PFSK-1 (cell line): ENCODE results near the gene DDX10.

Experiments used
- FOXP2 ChIP-seq: optimal IDR thresholded peaks from 2 replicates; pipeline ENCODE3; 2011; ENCODE audit warnings: borderline replicate concordance, control low read depth, inconsistent platforms; ENCODE audit not compliant: insufficient read depth; ENCODE audit errors: extremely low read length, extremely low read depth
- POLR2AphosphoS5 ChIP-seq: IDR thresholded peaks from 2 replicates; pipeline ENCODE4 v1.6.1; 2012; ENCODE audit warnings: low read depth, mild to moderate bottlenecking, control low read depth, low read length, moderate library complexity
- SIN3A ChIP-seq: IDR thresholded peaks from 2 replicates; pipeline ENCODE4 v1.6.1; 2012; ENCODE audit warnings: mild to moderate bottlenecking, low read length, moderate library complexity, borderline replicate concordance; ENCODE audit not compliant: insufficient read depth
- TAF1 ChIP-seq: IDR thresholded peaks from 2 replicates; pipeline ENCODE4 v1.6.1; 2012; ENCODE audit warnings: low read length, control low read depth, borderline replicate concordance; ENCODE audit not compliant: insufficient read depth
- TF ChIP-seq, protein P1 (sequence below), 2 experiments: IDR thresholded peaks; 2 replicates each; pipeline versions ENCODE4 v1.6.1 to v1.8.0; 2011 to 2012; ENCODE audit warnings: low read depth in 2 of 2, low read length in 2 of 2, control low read depth in 1 of 2, inconsistent platforms in 1 of 2, mild to moderate bottlenecking in 1 of 2, moderate library complexity in 1 of 2; ENCODE audit not compliant: insufficient read depth in 1 of 2

Gene DDX10

GRCh38 chr11:108698844-108699642, 34.2 kb downstream of the DDX10 start:
- no peak for TF ChIP-seq POLR2AphosphoS5
- no peak for TF ChIP-seq FOXP2
- TF ChIP-seq SIN3A: no peak
- TF ChIP-seq TAF1: no peak
- TF ChIP-seq, protein P1, sequence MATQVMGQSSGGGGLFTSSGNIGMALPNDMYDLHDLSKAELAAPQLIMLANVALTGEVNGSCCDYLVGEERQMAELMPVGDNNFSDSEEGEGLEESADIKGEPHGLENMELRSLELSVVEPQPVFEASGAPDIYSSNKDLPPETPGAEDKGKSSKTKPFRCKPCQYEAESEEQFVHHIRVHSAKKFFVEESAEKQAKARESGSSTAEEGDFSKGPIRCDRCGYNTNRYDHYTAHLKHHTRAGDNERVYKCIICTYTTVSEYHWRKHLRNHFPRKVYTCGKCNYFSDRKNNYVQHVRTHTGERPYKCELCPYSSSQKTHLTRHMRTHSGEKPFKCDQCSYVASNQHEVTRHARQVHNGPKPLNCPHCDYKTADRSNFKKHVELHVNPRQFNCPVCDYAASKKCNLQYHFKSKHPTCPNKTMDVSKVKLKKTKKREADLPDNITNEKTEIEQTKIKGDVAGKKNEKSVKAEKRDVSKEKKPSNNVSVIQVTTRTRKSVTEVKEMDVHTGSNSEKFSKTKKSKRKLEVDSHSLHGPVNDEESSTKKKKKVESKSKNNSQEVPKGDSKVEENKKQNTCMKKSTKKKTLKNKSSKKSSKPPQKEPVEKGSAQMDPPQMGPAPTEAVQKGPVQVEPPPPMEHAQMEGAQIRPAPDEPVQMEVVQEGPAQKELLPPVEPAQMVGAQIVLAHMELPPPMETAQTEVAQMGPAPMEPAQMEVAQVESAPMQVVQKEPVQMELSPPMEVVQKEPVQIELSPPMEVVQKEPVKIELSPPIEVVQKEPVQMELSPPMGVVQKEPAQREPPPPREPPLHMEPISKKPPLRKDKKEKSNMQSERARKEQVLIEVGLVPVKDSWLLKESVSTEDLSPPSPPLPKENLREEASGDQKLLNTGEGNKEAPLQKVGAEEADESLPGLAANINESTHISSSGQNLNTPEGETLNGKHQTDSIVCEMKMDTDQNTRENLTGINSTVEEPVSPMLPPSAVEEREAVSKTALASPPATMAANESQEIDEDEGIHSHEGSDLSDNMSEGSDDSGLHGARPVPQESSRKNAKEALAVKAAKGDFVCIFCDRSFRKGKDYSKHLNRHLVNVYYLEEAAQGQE (IDR thresholded peaks at IDR 0.05; ENCODE audit: insufficient read depth in 1 of 2, low read depth in 2 of 2, low read length in 2 of 2): no peak

GRCh38 chr11:108703916-108704315, 39.0 kb downstream of the DDX10 start:
- TF ChIP-seq FOXP2: no peak
- TF ChIP-seq, protein P1 (IDR thresholded peaks at IDR 0.05; ENCODE audit: insufficient read depth in 1 of 2, low read depth in 2 of 2, low read length in 2 of 2): no peak
- TF ChIP-seq POLR2AphosphoS5: no peak
- TF ChIP-seq SIN3A: no peak
- no peak for TF ChIP-seq TAF1

DNA sequence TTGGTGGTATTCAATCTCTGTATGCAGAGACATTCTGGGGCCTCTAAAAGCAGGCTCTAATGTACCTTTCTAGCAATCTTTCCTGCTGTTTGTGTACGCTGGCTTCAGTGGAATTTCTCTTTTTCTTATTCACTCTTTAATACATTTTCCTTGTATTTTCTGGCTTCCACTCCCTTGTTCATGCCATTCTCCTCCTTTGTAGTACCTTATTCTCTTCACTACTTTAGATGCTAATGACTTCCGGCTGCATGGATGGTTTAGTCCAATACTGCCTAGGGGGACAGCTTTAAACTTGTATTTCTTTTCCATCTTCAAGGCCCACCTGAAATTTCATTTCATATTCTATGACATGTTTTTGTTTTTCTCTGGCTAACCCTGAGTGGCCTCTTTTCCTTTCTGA, 40.2 kb downstream of the DDX10 start:
- no peak for TF ChIP-seq POLR2AphosphoS5
- TF ChIP-seq SIN3A: no peak
- no peak for TF ChIP-seq FOXP2
- TF ChIP-seq TAF1: no peak
- TF ChIP-seq, protein P1 (IDR thresholded peaks at IDR 0.05; ENCODE audit: insufficient read depth in 1 of 2, low read depth in 2 of 2, low read length in 2 of 2): no peak

DNA sequence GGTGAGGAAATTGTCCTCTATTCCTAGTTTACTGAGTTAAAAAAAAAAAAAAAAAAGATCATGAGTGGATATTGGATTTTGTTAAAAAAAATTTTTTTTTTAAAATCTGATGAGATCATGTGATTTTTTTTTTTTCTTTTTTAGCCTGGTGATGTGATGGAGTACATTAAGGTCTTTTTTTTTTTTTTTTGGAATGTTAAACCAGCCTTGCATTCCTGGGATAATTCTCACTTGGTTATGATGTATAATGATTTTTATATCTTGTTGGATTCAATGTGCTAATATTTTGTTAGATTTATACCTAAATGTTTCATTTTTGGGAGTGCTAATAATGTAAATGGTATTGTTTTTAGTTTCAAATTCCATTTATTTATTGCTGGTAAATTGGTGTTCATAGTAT, 43.3 kb downstream of the DDX10 start:
- TF ChIP-seq POLR2AphosphoS5 (no peak), SIN3A (no peak), TAF1 (no peak), FOXP2 (no peak)
- TF ChIP-seq, protein P1 (IDR thresholded peaks at IDR 0.05; ENCODE audit: insufficient read depth in 1 of 2, low read depth in 2 of 2, low read length in 2 of 2): no peak
